HepG2 (cell line): ENCODE data around the gene FGGY. TPM values are rescaled to one million over a fixed set of nuclear protein-coding genes. Genes with fewer than 3 reads are reported as not detected.

Source experiments
- AHR ChIP-seq: IDR thresholded peaks from 2 replicates; pipeline ENCODE4 v1.6.1; 2018; ENCODE audit warnings: missing genetic modification reagents, missing compliant biosample characterization
- EEA1 ChIP-seq: sonication (generic); formaldehyde crosslinking; IDR thresholded peaks from 2 replicates; pipeline ENCODE4 v1.5.1; 2020; ENCODE audit warnings: mild to moderate bottlenecking, missing genetic modification reagents, borderline replicate concordance
- HMG20B ChIP-seq: conservative IDR thresholded peaks from 2 replicates; pipeline ENCODE4 v1.6.1; 2016; ENCODE audit warnings: missing genetic modification reagents, missing compliant biosample characterization
- NPAS2 ChIP-seq: sonication (generic); formaldehyde crosslinking; IDR thresholded peaks from 2 replicates; pipeline ENCODE4 v1.8.0; 2022; ENCODE audit warnings: mild to moderate bottlenecking, missing genetic modification reagents, borderline replicate concordance
- PLSCR1 ChIP-seq: sonication (generic); formaldehyde crosslinking; IDR thresholded peaks from 2 replicates; pipeline ENCODE4 v1.5.0; 2020; ENCODE audit warnings: missing genetic modification reagents, mild to moderate bottlenecking, borderline replicate concordance
- PRDM10 ChIP-seq: sonication (generic); formaldehyde crosslinking; IDR thresholded peaks from 2 replicates; pipeline ENCODE4 v1.4.0; 2020; ENCODE audit warnings: low read depth, missing genetic modification reagents
- SKIL ChIP-seq: sonication (generic); formaldehyde crosslinking; IDR thresholded peaks from 2 replicates; pipeline ENCODE4 v1.8.0; 2022; ENCODE audit warnings: missing genetic modification reagents, mild to moderate bottlenecking, moderate library complexity, borderline replicate concordance
- TARDBP ChIP-seq: sonication (generic); formaldehyde crosslinking; IDR thresholded peaks from 2 replicates; pipeline ENCODE4 v1.8.0; 2022; ENCODE audit warnings: mild to moderate bottlenecking, missing genetic modification reagents
- ZBTB21 ChIP-seq: sonication (generic); formaldehyde crosslinking; IDR thresholded peaks from 2 replicates; pipeline ENCODE4 v1.4.0; 2020; ENCODE audit warnings: missing genetic modification reagents
- ZFP36L2 ChIP-seq: sonication (generic); formaldehyde crosslinking; IDR thresholded peaks from 2 replicates; pipeline ENCODE4 v1.4.0; 2020; ENCODE audit warnings: missing genetic modification reagents
- ZFP90 ChIP-seq: sonication (generic); formaldehyde crosslinking; IDR thresholded peaks from 2 replicates; pipeline ENCODE4 v1.8.0; 2022; ENCODE audit warnings: missing genetic modification reagents, mild to moderate bottlenecking, inconsistent platforms, borderline replicate concordance
- ZFX ChIP-seq: sonication (generic); formaldehyde crosslinking; IDR thresholded peaks from 2 replicates; pipeline ENCODE4 v1.4.0; 2020; ENCODE audit warnings: mild to moderate bottlenecking, low read depth, missing genetic modification reagents, moderate library complexity
- ZKSCAN8 ChIP-seq: IDR thresholded peaks from 2 replicates; pipeline ENCODE4 v1.6.1; 2016; ENCODE audit warnings: borderline replicate concordance, missing genetic modification reagents, missing compliant biosample characterization
- ZNF430 ChIP-seq: sonication (generic); formaldehyde crosslinking; IDR thresholded peaks from 2 replicates; pipeline ENCODE4 v1.9.0; 2021; ENCODE audit warnings: mild to moderate bottlenecking, missing genetic modification reagents
- ZNF609 ChIP-seq: sonication (generic); formaldehyde crosslinking; IDR thresholded peaks from 2 replicates; pipeline ENCODE4 v1.4.0; 2020; ENCODE audit warnings: mild to moderate bottlenecking, missing genetic modification reagents, borderline replicate concordance
- ZNF619 ChIP-seq: sonication (generic); formaldehyde crosslinking; IDR thresholded peaks from 2 replicates; pipeline ENCODE4 v1.4.0; 2020; ENCODE audit warnings: mild to moderate bottlenecking, missing genetic modification reagents
- polyA plus RNA-seq, 8 experiments: library from polyadenylated mRNA; depleted of rRNA in 3 of 8; stranded (reverse) in 7 of 8; unstranded in 1 of 8; fragments of >200 nt; fragmentation: Illumina TruSeq in 4 of 8; extraction: Trizol in 4 of 8; gene quantifications; 2 replicates each; pipeline versions ENCODE4 v1.2.1 to v1.2.3, GENCODE V29; 2011 to 2016; ENCODE audit warnings: low read depth in 4 of 8, missing spikeins in 1 of 8, mixed read lengths in 1 of 8; ENCODE audit not compliant: insufficient read depth in 1 of 8
- total RNA-seq, 5 experiments: library from RNA; depleted of rRNA; stranded (reverse); fragments of >200 nt; fragmentation: Illumina TruSeq; extraction: Trizol; gene quantifications; 2 replicates each; pipeline ENCODE4 v1.2.3, GENCODE V29; 2016; ENCODE audit warnings: low read depth in 1 of 5

Gene FGGY
- total and polyA plus RNA-seq, 2 of the 13 experiments (the other 11 are each of a cell fraction or from before 2014, with no cell fraction given): 15.7 to 27.5 TPM

- TF ChIP-seq SKIL (CRISPR knock-in tag): no peak
- peak; percentile 62; the same call in 1 of the 2 replicates for TF ChIP-seq ZNF609 (CRISPR knock-in tag)
- TF ChIP-seq ZFX (CRISPR knock-in tag): peak; percentile 90
- no peak for TF ChIP-seq HMG20B
- TF ChIP-seq ZNF430: peak; percentile 80; the same call in 1 of the 2 replicates
- no peak; the same call in 1 of the 2 replicates for TF ChIP-seq PLSCR1 (CRISPR knock-in tag)
- no peak for TF ChIP-seq ZKSCAN8 (CRISPR knock-in tag)
- no peak for TF ChIP-seq NPAS2 (CRISPR knock-in tag)
- TF ChIP-seq TARDBP: peak; percentile 67
- TF ChIP-seq ZFP90 (CRISPR knock-in tag): peak; percentile 26; the same call in 1 of the 2 replicates
- TF ChIP-seq PRDM10 (CRISPR knock-in tag): no peak; the same call in 1 of the 2 replicates
- no peak for TF ChIP-seq ZBTB21
- no peak for TF ChIP-seq ZFP36L2 (CRISPR knock-in tag)
- TF ChIP-seq EEA1 (CRISPR knock-in tag): no peak
- no peak for TF ChIP-seq ZNF619
- TF ChIP-seq AHR: no peak; the same call in 1 of the 2 replicates
Observed at GRCh38 chr1:59296358-59297256, at the start of gene FGGY (continued).
